Effector CD4-positive, alpha-beta T cell (primary cell): Measurements from ENCODE around the gene PTGIS.

Experiments used
- DNase-seq: peaks from one replicate; pipeline ENCODE4 v3.0.0-alpha.2; 2020

PTGIS gene

GRCh38 chr20:49526568-49526967 lies 41.4 kb downstream of the PTGIS start:
- DNase-seq, result no peak

- no peak for DNase-seq
These were observed 41.9 kb downstream of the PTGIS start for GRCh38 chr20:49526056-49526455.

- no peak for DNase-seq
These were observed 44.1 kb downstream of the PTGIS start for GRCh38 chr20:49523767-49524360.

- DNase-seq, result no peak
These were observed 46.6 kb downstream of the PTGIS start for GRCh38 chr20:49521356-49521755.

GRCh38 chr20:49519777-49520359 lies 48.1 kb downstream of the PTGIS start:
- no peak for DNase-seq

GRCh38 chr20:49519212-49519712 lies 48.7 kb downstream of the PTGIS start:
- no peak for DNase-seq

GRCh38 chr20:49518576-49518975 lies 49.4 kb downstream of the PTGIS start:
- DNase-seq, result no peak

GRCh38 chr20:49517805-49518100 lies 50.2 kb downstream of the PTGIS start:
- DNase-seq, result no peak

GRCh38 chr20:49516916-49517804 lies 50.8 kb downstream of the PTGIS start:
- DNase-seq, result no peak

- DNase-seq, result no peak
These were observed 52.4 kb downstream of the PTGIS start for GRCh38 chr20:49515586-49515985.

GRCh38 chr20:49513517-49513916 lies 54.4 kb downstream of the PTGIS start:
- no peak for DNase-seq

- DNase-seq, result no peak
These were observed 54.9 kb downstream of the PTGIS start for GRCh38 chr20:49513009-49513408.

GRCh38 chr20:49511788-49512525 lies 56.0 kb downstream of the PTGIS start:
- no peak for DNase-seq

GRCh38 chr20:49510562-49511122 lies 57.3 kb downstream of the PTGIS start:
- no peak for DNase-seq

- DNase-seq, result no peak
These were observed 59.3 kb downstream of the PTGIS start for GRCh38 chr20:49508435-49509199.

GRCh38 chr20:49507741-49508434 lies 60.0 kb downstream of the PTGIS start:
- no peak for DNase-seq

- DNase-seq, result no peak
These were observed 62.4 kb downstream of the PTGIS start for GRCh38 chr20:49505518-49505917.

- no peak for DNase-seq
These were observed 64.8 kb downstream of the PTGIS start for GRCh38 chr20:49503176-49503575.

- no peak for DNase-seq
These were observed 66.0 kb downstream of the PTGIS start for GRCh38 chr20:49501917-49502316.

GRCh38 chr20:49497398-49497669 lies 70.6 kb downstream of the PTGIS start:
- no peak for DNase-seq

- no peak for DNase-seq
These were observed 71.2 kb downstream of the PTGIS start for GRCh38 chr20:49496553-49497397.
